Neural cell (in vitro differentiated cells): ENCODE data around the gene HS1BP3. TPM values are rescaled to one million over a fixed set of nuclear protein-coding genes. Genes with fewer than 3 reads are reported as not detected.

Source experiments
- H2AFZ ChIP-seq: fragments of 200-600, 300-800 bp; sonication (generic), shearing (Covaris generic); 2 replicates; pipeline ENCODE4 v1.6.0; 2014; ENCODE audit warnings: low read depth, mild to moderate bottlenecking, antibody characterized with exemption, low read length, moderate library complexity
- H3F3A ChIP-seq: fragments of 200-600 bp; shearing (Covaris generic); 2 replicates; pipeline ENCODE4 v1.6.1; 2016; ENCODE audit warnings: mild to moderate bottlenecking, moderate library complexity, mixed read lengths, antibody characterized with exemption, low read length; ENCODE audit not compliant: insufficient read depth, poor library complexity, severe bottlenecking
- H3K27ac ChIP-seq: fragments of 200-600, 300-800 bp; sonication (generic), shearing (Covaris generic); 2 replicates; pipeline ENCODE4 v1.5.1; 2014; ENCODE audit warnings: mild to moderate bottlenecking, low read length, moderate library complexity
- H3K27me3 ChIP-seq: fragments of 300-800, 200-600 bp; sonication (generic), shearing (Covaris generic); 2 replicates; pipeline ENCODE4 v1.6.0; 2014; ENCODE audit warnings: mild to moderate bottlenecking, low read depth, low read length, moderate library complexity; ENCODE audit not compliant: insufficient read depth
- H3K36me3 ChIP-seq: fragments of 300-800, 200-600 bp; sonication (generic), shearing (Covaris generic); 2 replicates; pipeline ENCODE4 v1.5.1; 2014; ENCODE audit warnings: mild to moderate bottlenecking, antibody characterized with exemption, low read length, moderate library complexity; ENCODE audit not compliant: insufficient read depth
- H3K4me2 ChIP-seq: fragments of 300-800, 200-600 bp; sonication (generic), shearing (Covaris generic); 2 replicates; pipeline ENCODE4 v1.6.0; 2014; ENCODE audit warnings: mild to moderate bottlenecking, low read length
- H3K4me3 ChIP-seq: fragments of 300-800, 200-600 bp; sonication (generic), shearing (Covaris generic); 2 replicates; pipeline ENCODE4 v1.5.1; 2014; ENCODE audit warnings: mild to moderate bottlenecking, low read length, moderate library complexity
- H3K79me2 ChIP-seq: fragments of 200-600 bp; shearing (Covaris generic); replicated peaks from 2 replicates; pipeline ENCODE4 v1.6.0; 2014; ENCODE audit warnings: mild to moderate bottlenecking, low read length, moderate library complexity; ENCODE audit not compliant: insufficient read depth
- H3K9ac ChIP-seq: fragments of 300-800, 200-600 bp; sonication (generic), shearing (Covaris generic); 2 replicates; pipeline ENCODE4 v1.6.1; 2016; ENCODE audit warnings: mild to moderate bottlenecking, low read length, mixed read lengths
- H3K9me2 ChIP-seq: fragments of 200-600 bp; shearing (Covaris generic); 2 replicates; pipeline ENCODE4 v1.6.1; 2016; ENCODE audit warnings: mild to moderate bottlenecking, low read length, mixed read lengths; ENCODE audit not compliant: insufficient read depth
- H3K9me3 ChIP-seq: fragments of 200-600, 300-800 bp; sonication (generic), shearing (Covaris generic); 2 replicates; pipeline ENCODE4 v1.6.1; 2016; ENCODE audit warnings: mild to moderate bottlenecking, mixed run types, low read length, moderate library complexity, mixed read lengths
- H4K20me1 ChIP-seq: fragments of 200-600 bp; shearing (Covaris generic); 2 replicates; pipeline ENCODE4 v1.6.1; 2016; ENCODE audit warnings: mild to moderate bottlenecking, mixed run types; ENCODE audit not compliant: insufficient read depth
- CTCF ChIP-seq: fragments of 450-650 bp; IDR thresholded peaks from 2 replicates; pipeline ENCODE4 v1.5.1; 2014; ENCODE audit warnings: antibody characterized with exemption, mild to moderate bottlenecking, moderate library complexity; ENCODE audit not compliant: poor library complexity, severe bottlenecking
- EP300 ChIP-seq: fragments of 450-650 bp; conservative IDR thresholded peaks from 2 replicates; pipeline ENCODE4 v1.6.1; 2014; ENCODE audit warnings: antibody characterized with exemption, mild to moderate bottlenecking, moderate library complexity; ENCODE audit not compliant: poor library complexity, severe bottlenecking
- EZH2 ChIP-seq: fragments of 200-600, 300-800 bp; shearing (Covaris generic), sonication (generic); IDR thresholded peaks from 2 replicates; pipeline ENCODE4 v1.6.1; 2014; ENCODE audit warnings: antibody characterized with exemption, low read length, borderline replicate concordance, mild to moderate bottlenecking; ENCODE audit not compliant: insufficient read depth, poor library complexity, severe bottlenecking
- MXI1 ChIP-seq: fragments of 450-650 bp; conservative IDR thresholded peaks from 2 replicates; pipeline ENCODE4 v1.6.1; 2014; ENCODE audit warnings: antibody characterized with exemption, mild to moderate bottlenecking; ENCODE audit not compliant: poor library complexity, severe bottlenecking
- POLR2AphosphoS5 ChIP-seq: IDR thresholded peaks from 2 replicates; pipeline ENCODE4 v1.6.1; 2012
- RAD21 ChIP-seq: fragments of 450-650 bp; conservative IDR thresholded peaks from 2 replicates; pipeline ENCODE4 v1.6.1; 2014; ENCODE audit warnings: antibody characterized with exemption, mild to moderate bottlenecking, moderate library complexity
- REST ChIP-seq: IDR thresholded peaks from 2 replicates; pipeline ENCODE4 v1.6.1; 2012; ENCODE audit warnings: borderline replicate concordance
- SMC3 ChIP-seq: fragments of 450-650 bp; conservative IDR thresholded peaks from 2 replicates; pipeline ENCODE4 v1.6.1; 2014; ENCODE audit warnings: antibody characterized with exemption, mild to moderate bottlenecking, moderate library complexity; ENCODE audit not compliant: poor library complexity
- TAF1 ChIP-seq: IDR thresholded peaks from 2 replicates; pipeline ENCODE4 v1.6.1; 2012; ENCODE audit warnings: low read depth
- polyA plus RNA-seq: library from polyadenylated mRNA; depleted of rRNA; stranded (reverse); fragments of >200 nt; gene quantifications from 2 replicates; pipeline ENCODE4 v1.2.3, GENCODE V29; 2014

The HS1BP3 gene
- polyA plus RNA-seq, 1 donor from 2014 or later, result 8.9 TPM

- no peaks in the 10 kb centered on the region for H3K36me3 ChIP-seq
- no peak for TF ChIP-seq TAF1
- no peak for TF ChIP-seq EP300
- TF ChIP-seq MXI1, result no peak
- no peak for TF ChIP-seq RAD21
- TF ChIP-seq SMC3, result no peak
- TF ChIP-seq CTCF, result no peak
- no peak for TF ChIP-seq EZH2
- TF ChIP-seq REST, result no peak
- TF ChIP-seq POLR2AphosphoS5, result no peak
- no peaks in the 10 kb centered on the region for H3K79me2 ChIP-seq
- no peak overlapping the region for H3K4me2 ChIP-seq
- no peaks in the 10 kb centered on the region for H3K9me2 ChIP-seq
- no peaks in the 10 kb centered on the region for H3K9me3 ChIP-seq
- no peaks in the 10 kb centered on the region for H3K27me3 ChIP-seq
- no peaks in the 10 kb centered on the region for H3F3A ChIP-seq
- H3K27ac ChIP-seq, result no peak overlapping the region
- no peak overlapping the region for H3K4me3 ChIP-seq
- no peak overlapping the region for H3K9ac ChIP-seq
- H2AFZ ChIP-seq, result no peak overlapping the region
- no peaks in the 10 kb centered on the region for H4K20me1 ChIP-seq
Observed at GRCh38 chr2:20596973-20597859, 53.7 kb downstream of the HS1BP3 start.

- no peaks in the 10 kb centered on the region for H3K9me2 ChIP-seq
- H3K9ac ChIP-seq, result no peak overlapping the region
- H3F3A ChIP-seq, result no peaks in the 10 kb centered on the region
- no peak overlapping the region for H3K4me3 ChIP-seq
- no peaks in the 10 kb centered on the region for H4K20me1 ChIP-seq
- no peaks in the 10 kb centered on the region for H3K27me3 ChIP-seq
- no peak overlapping the region for H2AFZ ChIP-seq
- H3K9me3 ChIP-seq, result no peaks in the 10 kb centered on the region
- TF ChIP-seq EP300, result no peak
- no peak for TF ChIP-seq RAD21
- TF ChIP-seq MXI1, result no peak
- TF ChIP-seq CTCF, result no peak
- TF ChIP-seq SMC3, result no peak
- no peak for TF ChIP-seq POLR2AphosphoS5
- no peak for TF ChIP-seq EZH2
- no peak for TF ChIP-seq REST
- TF ChIP-seq TAF1, result no peak
- no peak overlapping the region for H3K27ac ChIP-seq
- no peaks in the 10 kb centered on the region for H3K36me3 ChIP-seq
- no peaks in the 10 kb centered on the region for H3K79me2 ChIP-seq
- H3K4me2 ChIP-seq, result no peak overlapping the region
Observed at GRCh38 chr2:20596193-20596972, 54.5 kb downstream of the HS1BP3 start.
